Femur (tissue), 1 donor: ENCODE measurements around the gene CELF2.

Experiments
- DNase-seq: peaks from one replicate; pipeline ENCODE4 v3.0.0-alpha.2; 2017

The CELF2 gene

GRCh38 chr10:11063856-11064255 is 46.2 kb downstream of the CELF2 start:
- DNase-seq = no peak

DNA sequence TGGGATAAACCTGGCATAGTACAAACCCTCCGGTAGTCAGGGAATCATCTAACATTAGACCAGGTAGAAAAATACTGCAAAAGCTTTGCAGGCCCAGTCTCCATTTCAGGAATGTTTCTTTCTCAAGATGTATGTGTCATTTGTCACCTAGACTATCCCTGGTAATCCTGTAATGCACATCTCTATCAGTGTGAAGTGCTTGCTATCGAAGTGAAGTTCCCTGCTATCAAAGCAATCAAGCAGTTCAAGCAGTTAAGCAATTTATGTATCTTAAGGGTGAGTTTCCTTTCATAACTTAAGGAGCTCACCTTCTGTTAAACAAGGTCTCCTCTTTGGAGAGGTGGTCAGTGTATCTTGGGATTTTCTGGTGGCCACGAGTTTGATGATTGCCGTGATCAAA is 47.2 kb downstream of the CELF2 start:
- DNase-seq = no peak

- no peak for DNase-seq
Observed at GRCh38 chr10:11065567-11065966, 47.9 kb downstream of the CELF2 start.

DNA sequence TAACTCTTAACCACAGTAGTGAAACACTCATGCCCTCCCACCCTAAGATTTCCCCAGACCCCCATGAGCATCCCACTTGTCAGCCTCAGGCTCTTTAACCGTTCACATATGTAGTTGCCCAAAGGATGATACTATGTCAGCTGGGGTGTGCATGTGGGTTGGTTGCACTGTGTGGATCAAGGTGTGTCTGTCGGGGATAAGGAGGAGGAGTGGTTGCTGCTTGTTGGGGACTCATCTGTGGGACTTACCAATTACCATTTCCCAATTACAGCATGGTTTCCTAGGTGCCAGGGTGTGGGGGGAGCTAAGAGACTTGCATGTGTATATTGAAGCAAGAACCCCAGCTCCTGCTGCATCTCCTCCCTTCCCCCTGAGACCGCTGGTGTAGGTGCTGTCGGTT is 48.8 kb downstream of the CELF2 start:
- DNase-seq = no peak

DNA sequence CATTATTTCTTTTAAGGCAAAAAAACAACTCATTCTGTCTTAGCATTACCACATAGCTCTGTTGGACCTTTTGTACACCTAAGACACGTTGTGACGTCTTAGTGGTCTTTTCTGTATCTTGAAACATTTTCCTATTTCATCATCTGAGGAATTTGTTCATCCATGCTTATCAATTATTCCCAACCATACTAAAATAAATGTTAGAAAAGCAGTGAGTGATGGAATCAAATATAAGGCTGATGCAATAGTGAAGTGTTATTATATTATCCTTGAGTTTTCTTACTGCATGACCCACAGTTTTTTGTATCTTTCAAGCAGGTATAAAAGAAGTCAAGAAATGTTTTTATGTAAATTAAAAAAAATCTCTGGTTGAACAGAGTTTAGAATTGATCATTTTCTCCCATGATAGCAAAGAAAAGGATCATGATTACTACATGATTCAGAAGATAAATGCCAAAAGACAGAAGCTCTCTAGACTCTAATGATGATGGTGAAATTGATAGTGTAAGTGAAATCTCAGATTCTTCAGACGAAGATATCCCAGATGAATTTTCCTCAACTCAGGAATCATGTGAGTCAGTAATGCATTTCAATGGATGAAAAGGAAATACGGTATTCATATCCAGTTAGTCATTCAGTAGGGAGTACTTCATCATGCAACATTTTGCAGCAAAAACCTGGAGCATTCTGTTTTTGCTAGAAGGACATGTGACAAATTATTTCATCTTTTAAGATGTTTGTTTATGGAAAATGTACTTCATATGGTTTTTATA is 51.4 kb downstream of the CELF2 start:
- DNase-seq = no peak

DNA sequence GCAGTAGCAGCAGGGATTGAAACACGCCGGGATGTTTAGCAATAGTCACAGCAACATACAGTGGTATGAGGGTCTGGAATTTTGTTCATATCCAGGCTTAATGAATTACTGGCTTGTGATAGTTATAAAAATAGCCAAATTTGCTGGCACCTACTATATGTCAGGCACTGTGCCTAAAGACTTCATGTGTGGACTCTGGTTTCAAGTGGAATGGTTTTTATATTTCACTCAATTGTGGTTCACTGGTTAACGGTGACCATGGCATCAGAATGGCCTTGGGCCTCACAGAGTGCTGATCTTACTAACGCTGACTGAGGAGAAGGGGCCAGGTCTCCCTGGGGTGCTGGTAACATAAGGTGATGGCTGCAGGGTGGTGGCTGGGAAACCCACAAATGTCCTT is 55.7 kb downstream of the CELF2 start:
- DNase-seq = no peak

DNA sequence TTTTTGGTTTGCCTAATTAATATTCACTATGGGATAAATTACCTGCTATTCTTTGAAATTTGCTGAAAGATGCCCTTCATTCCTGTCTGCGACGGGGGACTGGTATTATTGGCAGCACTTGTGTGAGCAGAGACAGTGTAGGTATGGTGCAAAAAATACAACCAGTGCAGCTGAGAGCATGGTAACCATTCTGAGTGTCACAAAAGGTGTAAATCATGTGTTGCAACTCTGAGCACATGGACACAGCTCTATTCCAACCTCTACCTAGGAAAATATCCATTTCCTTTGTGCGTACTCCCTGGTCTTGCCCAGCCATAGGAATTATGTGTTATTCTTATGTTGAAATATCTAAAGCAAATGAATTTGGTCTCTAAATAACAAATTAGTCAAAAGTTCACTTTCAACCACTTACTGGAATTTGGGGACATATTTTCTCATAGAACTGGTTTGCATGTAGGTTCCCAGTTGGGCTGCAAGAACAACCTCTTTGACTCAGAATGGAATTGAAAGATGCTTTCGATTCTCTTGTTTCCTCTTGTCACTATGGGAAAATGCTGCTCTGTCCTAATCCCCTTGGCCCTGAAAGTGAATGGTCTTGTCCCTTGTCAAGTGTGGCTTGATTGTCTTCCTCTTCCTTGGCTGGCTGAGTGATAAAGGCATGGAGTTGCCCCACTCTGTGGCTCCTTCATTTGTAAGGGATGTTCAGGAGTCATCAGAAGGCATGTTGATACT is 57.0 kb downstream of the CELF2 start:
- no peak for DNase-seq

- DNase-seq = no peak
Observed at GRCh38 chr10:11076221-11076620, 58.5 kb downstream of the CELF2 start.

GRCh38 chr10:11080564-11080984 is 62.9 kb downstream of the CELF2 start:
- no peak for DNase-seq

- DNase-seq = no peak
Observed at GRCh38 chr10:11081408-11081807, 63.7 kb downstream of the CELF2 start.

- DNase-seq = no peak
Observed at GRCh38 chr10:11082526-11082925, 64.9 kb downstream of the CELF2 start.

DNA sequence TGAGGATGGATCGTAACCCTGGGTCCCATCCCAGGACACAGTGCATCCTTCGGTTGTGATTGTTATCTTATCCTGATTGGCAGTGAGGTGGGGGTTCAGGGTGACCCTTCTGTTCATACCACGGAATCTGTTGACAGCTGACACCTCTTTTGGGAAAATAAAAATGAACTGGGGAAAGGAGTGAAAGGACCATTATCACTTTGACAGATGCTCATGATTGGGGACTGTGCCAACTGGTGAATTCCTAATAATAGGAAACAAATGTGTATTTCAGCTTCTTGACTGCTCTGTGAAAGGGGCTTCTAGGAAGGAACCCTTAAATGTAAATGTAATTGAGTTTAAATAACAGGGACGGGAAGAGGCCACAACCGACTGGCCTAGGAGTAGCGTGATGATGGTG is 65.4 kb downstream of the CELF2 start:
- no peak for DNase-seq

GRCh38 chr10:11085545-11085944 is 67.9 kb downstream of the CELF2 start:
- DNase-seq = no peak

GRCh38 chr10:11086177-11086840 is 68.6 kb downstream of the CELF2 start:
- DNase-seq = no peak

DNA sequence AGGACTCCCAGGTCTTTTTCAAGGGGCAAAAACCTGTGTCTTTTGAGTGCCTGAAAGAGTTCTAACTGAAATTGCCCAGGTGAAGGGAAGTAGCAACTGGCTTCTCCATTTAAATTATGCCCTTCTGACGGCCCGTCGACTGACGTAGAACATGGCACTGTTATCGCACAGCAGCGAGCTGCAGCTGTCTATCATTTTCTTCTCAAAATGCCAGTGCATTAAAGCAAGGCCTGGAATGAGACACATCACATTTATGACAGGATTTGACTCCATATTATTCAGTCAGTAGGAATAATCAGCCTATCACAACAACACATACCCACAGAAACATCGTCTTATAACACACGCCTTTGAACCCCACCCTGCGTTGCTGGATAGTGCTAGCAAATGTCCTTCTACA is 69.7 kb downstream of the CELF2 start:
- no peak for DNase-seq

GRCh38 chr10:11088709-11089108 is 71.0 kb downstream of the CELF2 start:
- no peak for DNase-seq

DNA sequence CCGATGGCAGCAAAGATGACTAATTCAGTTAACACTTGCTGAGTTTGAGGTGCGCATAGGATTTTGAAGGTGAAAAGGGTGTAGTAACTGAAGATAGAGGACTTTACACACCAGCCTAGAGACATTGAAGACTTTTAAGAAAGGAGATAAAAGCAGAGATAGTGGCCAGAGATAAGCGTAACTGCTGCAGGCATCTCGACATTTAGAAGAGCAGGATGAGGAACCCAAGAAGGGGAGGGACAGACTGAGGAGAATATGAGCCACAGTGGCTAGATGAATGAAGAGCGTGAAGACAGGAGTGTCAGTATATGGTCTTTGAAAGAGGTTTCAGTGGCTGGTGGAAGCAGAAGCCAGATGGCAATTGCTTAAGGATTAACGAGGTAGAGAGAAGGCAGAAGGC is 71.6 kb downstream of the CELF2 start:
- DNase-seq = no peak

GRCh38 chr10:11091517-11092102 is 73.9 kb downstream of the CELF2 start:
- DNase-seq = no peak

GRCh38 chr10:11093771-11094736 is 76.4 kb downstream of the CELF2 start:
- DNase-seq = no peak

- no peak for DNase-seq
Observed at GRCh38 chr10:11095374-11095801, 77.7 kb downstream of the CELF2 start.

- DNase-seq = no peak
Observed at GRCh38 chr10:11096422-11096821, 78.8 kb downstream of the CELF2 start.

- DNase-seq = no peak
Observed at GRCh38 chr10:11097686-11098085, 80.0 kb downstream of the CELF2 start.
